Esophagus squamous epithelium (tissue), 4 donors: Measurements from ENCODE around the gene CPSF2.

Experiments
- POLR2A ChIP-seq, 4 donors: fragments of 450-650 bp; IDR thresholded peaks; one replicate each; pipeline ENCODE4 v1.6.1; 2017; ENCODE audit warnings: antibody characterized with exemption in 4 of 4, mild to moderate bottlenecking in 4 of 4, moderate library complexity in 3 of 4
- TF ChIP-seq, protein P1 (sequence below), 6 experiments: fragments of 450-650 bp in 4 of 6; fragments of 200-600 bp in 2 of 6; sonication (generic) in 2 of 6; IDR thresholded peaks; one replicate each; pipeline ENCODE4 v1.5.1; 2016 to 2019; ENCODE audit warnings: antibody characterized with exemption in 6 of 6, mild to moderate bottlenecking in 4 of 6, moderate library complexity in 4 of 6

DNA sequence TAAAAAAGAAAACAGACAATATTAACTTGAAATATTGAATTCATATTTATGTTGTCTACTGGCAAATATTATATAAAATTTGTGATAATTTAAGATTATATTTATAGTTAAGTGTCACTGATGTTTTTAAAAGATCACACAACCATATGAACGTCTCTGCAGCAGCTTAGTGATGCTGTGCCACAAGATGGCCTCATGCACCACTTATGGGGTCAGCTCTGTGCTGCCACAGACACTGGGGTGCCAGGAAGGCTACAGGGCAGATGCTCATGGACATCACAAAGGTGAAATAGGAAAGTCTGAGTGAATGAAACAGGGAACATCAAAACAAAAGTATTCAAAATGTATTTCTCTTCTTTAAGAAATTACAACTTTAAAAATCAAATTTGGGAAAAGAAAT, 28.4 kb upstream of the CPSF2 start:
- TF ChIP-seq, protein P1, sequence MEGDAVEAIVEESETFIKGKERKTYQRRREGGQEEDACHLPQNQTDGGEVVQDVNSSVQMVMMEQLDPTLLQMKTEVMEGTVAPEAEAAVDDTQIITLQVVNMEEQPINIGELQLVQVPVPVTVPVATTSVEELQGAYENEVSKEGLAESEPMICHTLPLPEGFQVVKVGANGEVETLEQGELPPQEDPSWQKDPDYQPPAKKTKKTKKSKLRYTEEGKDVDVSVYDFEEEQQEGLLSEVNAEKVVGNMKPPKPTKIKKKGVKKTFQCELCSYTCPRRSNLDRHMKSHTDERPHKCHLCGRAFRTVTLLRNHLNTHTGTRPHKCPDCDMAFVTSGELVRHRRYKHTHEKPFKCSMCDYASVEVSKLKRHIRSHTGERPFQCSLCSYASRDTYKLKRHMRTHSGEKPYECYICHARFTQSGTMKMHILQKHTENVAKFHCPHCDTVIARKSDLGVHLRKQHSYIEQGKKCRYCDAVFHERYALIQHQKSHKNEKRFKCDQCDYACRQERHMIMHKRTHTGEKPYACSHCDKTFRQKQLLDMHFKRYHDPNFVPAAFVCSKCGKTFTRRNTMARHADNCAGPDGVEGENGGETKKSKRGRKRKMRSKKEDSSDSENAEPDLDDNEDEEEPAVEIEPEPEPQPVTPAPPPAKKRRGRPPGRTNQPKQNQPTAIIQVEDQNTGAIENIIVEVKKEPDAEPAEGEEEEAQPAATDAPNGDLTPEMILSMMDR (IDR thresholded peaks at IDR 0.05): no peak
- TF ChIP-seq POLR2A (IDR thresholded peaks at IDR 0.05): no peak
